Subcutaneous adipose tissue (tissue), 4 donors: ENCODE results near the gene RNF151. TPM values are rescaled to one million over a fixed set of nuclear protein-coding genes. Genes with fewer than 3 reads are reported as not detected.

Experiments
- CTCF ChIP-seq: fragments of 450-650 bp; IDR thresholded peaks from one replicate; pipeline ENCODE4 v1.5.1; 2016; ENCODE audit warnings: low read depth, mild to moderate bottlenecking, control low read depth, antibody characterized with exemption, moderate library complexity
- total RNA-seq, 4 donors: library from RNA; depleted of rRNA; stranded (reverse); fragments of >200 nt; gene quantifications; one replicate each; pipeline ENCODE4 v1.1.0, GENCODE V29; 2016

Gene RNF151
- total RNA-seq, 4 donors from 2014 or later, result not detected

GRCh38 chr16:1941162-1942046 is 25.3 kb upstream of the RNF151 start:
- TF ChIP-seq CTCF, result no peak

GRCh38 chr16:1942047-1942809 is 24.4 kb upstream of the RNF151 start:
- no peak for TF ChIP-seq CTCF

GRCh38 chr16:1942810-1943726 is 23.6 kb upstream of the RNF151 start, which contains the start of gene MSRB1:
Gene MSRB1, minus strand, starts transcription at chr16:1943199. Its CDS starts 43 bp downstream, at chr16:1943156.
- no peak for TF ChIP-seq CTCF

GRCh38 chr16:1944612-1945199 is 21.9 kb upstream of the RNF151 start:
- TF ChIP-seq CTCF, result no peak

- no peak for TF ChIP-seq CTCF
Measured at GRCh38 chr16:1945559-1946391, 20.9 kb upstream of the RNF151 start.
